Nephron progenitor cell (in vitro differentiated cells): ENCODE results near the gene RGS2.

Experiments used
- DNase-seq: peaks from one replicate; pipeline ENCODE4 v3.0.0; 2021
- H3K27ac Mint-ChIP-seq: 2 replicates; pipeline ENCODE4 v1.8.0; 2021; ENCODE audit warnings: mild to moderate bottlenecking, moderate library complexity, mixed read lengths
- H3K27me3 Mint-ChIP-seq: 2 replicates; pipeline ENCODE4 v1.8.0; 2021; ENCODE audit warnings: mild to moderate bottlenecking, low read depth, mixed read lengths; ENCODE audit not compliant: poor library complexity
- H3K36me3 Mint-ChIP-seq: 2 replicates; pipeline ENCODE4 v1.8.0; 2021; ENCODE audit warnings: low read depth, mixed read lengths
- H3K4me1 Mint-ChIP-seq: 2 replicates; pipeline ENCODE4 v1.8.0; 2021; ENCODE audit warnings: mixed read lengths
- H3K4me3 Mint-ChIP-seq: 2 replicates; pipeline ENCODE4 v1.8.0; 2021; ENCODE audit warnings: mild to moderate bottlenecking, moderate library complexity, mixed read lengths
- H3K9me3 Mint-ChIP-seq: 2 replicates; pipeline ENCODE4 v1.8.0; 2021; ENCODE audit warnings: mild to moderate bottlenecking, moderate library complexity, mixed read lengths
- CTCF ChIP-seq: fragments of 200-600 bp; sonication (generic); IDR thresholded peaks from 2 replicates; pipeline ENCODE4 v1.5.0; 2021; ENCODE audit warnings: antibody characterized with exemption

Gene RGS2

DNA sequence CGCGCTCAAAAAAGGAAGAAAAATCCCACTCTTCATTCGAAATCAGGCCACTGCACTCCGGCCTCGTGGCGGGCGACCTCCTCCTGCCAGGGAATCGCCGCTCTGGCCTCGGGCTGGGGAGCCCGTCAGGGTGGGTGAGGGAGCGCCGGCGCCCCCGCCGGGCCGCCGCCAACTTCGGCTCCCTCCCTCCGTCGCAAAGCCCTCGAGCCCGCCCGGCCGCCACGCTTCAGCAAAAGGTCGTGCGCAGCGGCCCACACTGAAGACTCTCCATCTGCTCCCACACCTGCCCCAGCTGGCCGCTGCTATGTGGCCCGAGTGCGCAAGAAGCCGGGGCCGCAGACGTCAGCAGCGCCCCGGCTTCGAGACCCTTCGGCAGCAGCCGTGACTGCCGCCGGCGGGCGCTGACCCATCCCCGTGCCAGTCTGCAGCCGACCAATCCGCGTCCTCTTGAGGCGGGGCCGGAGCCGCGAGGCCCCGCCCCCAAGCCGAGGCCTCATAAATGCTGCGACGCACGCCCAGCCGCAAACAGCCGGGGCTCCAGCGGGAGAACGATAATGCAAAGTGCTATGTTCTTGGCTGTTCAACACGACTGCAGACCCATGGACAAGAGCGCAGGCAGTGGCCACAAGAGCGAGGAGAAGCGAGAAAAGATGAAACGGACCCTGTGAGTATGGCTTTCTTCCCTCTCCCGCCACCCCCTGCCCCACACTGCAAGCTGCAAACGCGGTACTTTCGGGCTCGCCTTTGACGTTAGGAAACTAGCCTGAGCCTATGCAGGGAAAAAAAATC, at the start of gene RGS2:
Gene RGS2, plus strand, starts transcription at position 522 of the 789 bp plus-strand sequence. Its CDS starts 33 bp downstream, at position 555.
- Mint-ChIP-seq H3K27ac (peak within 1 kb of the TSS; percentile 95), H3K4me3 (peak within 1 kb of the TSS; percentile 98), H3K27me3 (no peaks in the 10 kb centered on the region), H3K36me3 (peaks cover 7% of the 10 kb centered on the region), H3K4me1 (peaks cover 51% of the 10 kb centered on the region), H3K9me3 (no peaks in the 10 kb centered on the region)
- no peak for TF ChIP-seq CTCF
- peak; percentile 92 for DNase-seq

DNA sequence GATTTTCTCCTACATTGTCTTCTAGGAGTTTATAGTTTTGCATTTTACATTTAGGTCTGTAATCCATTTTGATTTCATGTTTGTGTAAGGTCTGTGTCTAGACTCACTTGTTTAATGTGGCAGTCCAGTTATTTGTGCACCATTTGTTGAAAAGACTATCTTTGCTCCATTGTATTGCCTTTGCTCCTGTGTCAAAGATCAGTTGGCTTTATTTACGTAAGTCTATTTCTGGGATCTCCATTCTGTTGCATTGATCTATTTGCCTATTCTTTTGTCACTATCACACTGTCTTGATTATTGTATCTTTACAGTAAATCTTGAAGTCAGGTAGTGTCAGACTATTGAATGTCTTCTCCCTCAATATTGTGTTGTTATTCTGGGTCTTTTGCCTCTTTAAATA, 49.7 kb upstream of the RGS2 start:
- Mint-ChIP-seq H3K27ac (no peak overlapping the region), H3K36me3 (no peaks in the 10 kb centered on the region), H3K9me3 (no peaks in the 10 kb centered on the region), H3K4me1 (no peaks in the 10 kb centered on the region), H3K27me3 (peaks cover 7% of the 10 kb centered on the region), H3K4me3 (no peak overlapping the region)
- no peak for DNase-seq
- no peak for TF ChIP-seq CTCF

DNA sequence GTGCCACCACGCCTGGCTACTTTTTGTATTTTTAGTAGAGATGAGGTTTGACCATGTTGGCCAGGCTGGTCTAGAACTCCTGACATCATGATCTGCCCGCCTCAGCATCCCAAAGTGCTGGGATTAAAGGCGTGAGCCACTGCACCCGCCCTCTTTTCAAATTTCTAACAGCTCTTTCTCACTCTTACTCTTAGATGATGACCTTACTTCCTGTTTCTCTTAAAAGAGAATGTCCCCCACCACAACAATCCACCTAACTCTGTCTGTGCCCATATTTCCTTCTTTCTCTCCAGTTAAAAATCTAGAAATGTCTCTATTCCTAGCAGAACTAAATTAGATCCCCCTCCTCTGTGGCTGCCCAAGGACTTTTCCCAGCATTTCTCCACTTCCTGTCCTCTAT, 46.6 kb upstream of the RGS2 start:
- H3K27ac Mint-ChIP-seq = peak overlapping the region; percentile 0
- no peak overlapping the region for H3K4me3 Mint-ChIP-seq
- DNase-seq = no peak
- H3K4me1 Mint-ChIP-seq = no peaks in the 10 kb centered on the region
- H3K36me3 Mint-ChIP-seq = no peaks in the 10 kb centered on the region
- TF ChIP-seq CTCF = no peak
- peaks cover 7% of the 10 kb centered on the region for H3K27me3 Mint-ChIP-seq
- H3K9me3 Mint-ChIP-seq = no peaks in the 10 kb centered on the region

DNA sequence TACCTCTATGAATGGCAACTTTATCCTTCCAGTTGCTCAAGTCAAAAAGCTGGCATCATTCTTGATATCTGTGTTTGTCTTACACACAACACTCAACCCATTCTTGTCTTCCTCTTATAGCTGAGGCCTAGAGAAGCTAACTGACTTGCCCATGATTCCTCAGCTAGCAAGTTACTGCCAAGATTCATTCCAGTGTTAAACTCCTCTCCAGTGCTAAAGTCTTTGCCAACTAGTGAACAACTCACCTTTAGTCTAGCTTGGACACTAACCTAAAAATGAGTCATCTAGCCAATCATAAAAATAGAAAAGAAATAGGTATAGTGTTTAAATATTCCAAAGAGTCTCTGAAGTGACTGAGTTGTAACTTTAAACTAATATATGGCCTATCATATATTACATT, 45.6 kb upstream of the RGS2 start:
- Mint-ChIP-seq H3K4me3 (no peak overlapping the region), H3K4me1 (no peaks in the 10 kb centered on the region), H3K36me3 (no peaks in the 10 kb centered on the region)

DNA sequence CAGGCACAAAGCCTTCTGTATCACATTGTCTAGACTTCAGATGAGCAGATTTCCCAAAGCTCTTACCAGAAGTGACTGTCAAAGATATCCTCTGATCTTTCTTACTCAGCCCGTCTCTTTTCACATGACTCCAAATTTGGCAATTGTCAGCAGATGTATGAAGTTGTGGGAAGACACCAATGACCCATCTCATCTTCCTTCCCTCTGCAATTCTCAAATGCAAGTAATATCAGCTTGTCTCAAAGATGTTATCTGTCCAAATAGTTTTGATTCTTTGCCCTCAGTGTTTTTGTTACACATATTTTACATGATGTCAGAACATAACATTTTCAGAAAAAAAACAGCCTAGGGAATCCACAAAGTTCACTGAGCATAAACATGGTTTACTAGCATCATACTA, 45.1 kb upstream of the RGS2 start:
- Mint-ChIP-seq H3K27ac (no peak overlapping the region), H3K4me3 (no peak overlapping the region), H3K4me1 (no peaks in the 10 kb centered on the region), H3K9me3 (no peaks in the 10 kb centered on the region), H3K27me3 (peaks cover 7% of the 10 kb centered on the region), H3K36me3 (no peaks in the 10 kb centered on the region)
- no peak for DNase-seq
- no peak for TF ChIP-seq CTCF

More for the DNA sequence above, 45.6 kb upstream of the RGS2 start:
- peaks cover 7% of the 10 kb centered on the region for H3K27me3 Mint-ChIP-seq
- no peak for DNase-seq
- no peak for TF ChIP-seq CTCF
- no peaks in the 10 kb centered on the region for H3K9me3 Mint-ChIP-seq
- H3K27ac Mint-ChIP-seq = no peak overlapping the region

DNA sequence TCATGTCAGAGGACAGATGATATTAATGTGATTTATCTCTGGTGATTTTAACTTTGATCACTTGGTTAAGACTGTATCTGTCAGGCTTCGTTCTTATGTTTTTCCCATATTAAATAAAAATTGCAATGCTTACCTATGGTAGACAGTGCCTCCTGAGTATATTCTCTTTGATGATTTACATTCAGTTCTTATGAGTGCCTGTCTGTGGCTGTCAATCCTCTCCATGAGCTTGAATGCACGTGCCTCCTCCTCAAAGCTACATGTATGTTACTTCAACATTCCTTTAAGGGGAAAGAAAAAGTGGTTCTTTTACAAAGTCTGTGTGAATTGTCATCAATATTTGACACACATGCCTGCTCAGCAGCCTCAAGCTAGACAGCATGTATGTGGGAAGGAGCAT, 44.2 kb upstream of the RGS2 start:
- Mint-ChIP-seq H3K9me3 (no peaks in the 10 kb centered on the region), H3K27ac (no peak overlapping the region), H3K27me3 (peaks cover 7% of the 10 kb centered on the region), H3K4me3 (no peak overlapping the region), H3K4me1 (no peaks in the 10 kb centered on the region), H3K36me3 (no peaks in the 10 kb centered on the region)
- no peak for DNase-seq
- TF ChIP-seq CTCF = no peak
